Ovary (tissue), 9 donors: ENCODE data around the gene SLC2A14. TPM values are rescaled to one million over a fixed set of nuclear protein-coding genes. Genes with fewer than 3 reads are reported as not detected.
"Not testable (repeated sequence)": the region's sequence is repeated elsewhere in the genome, so short reads cannot be mapped to it uniquely, and the experiment has no call there.

Experiments used
- DNase-seq, 5 donors: peaks; one replicate each; pipeline ENCODE4 v3.0.0-alpha.2; 2019 to 2020
- H3K27ac ChIP-seq, 2 donors: fragments of 200-600 bp; one replicate each; pipeline versions ENCODE4 v1.5.1 to v1.8.0; 2019 to 2022
- H3K27me3 ChIP-seq: fragments of 200-600 bp; one replicate; pipeline ENCODE4 v1.8.0; 2022
- H3K36me3 ChIP-seq: fragments of 200-600 bp; sonication (generic); one replicate; pipeline ENCODE4 v1.5.1; 2019
- H3K4me1 ChIP-seq: one replicate; pipeline ENCODE4 v1.8.1; 2013; ENCODE audit warnings: mild to moderate bottlenecking, moderate library complexity; ENCODE audit not compliant: insufficient read depth
- H3K4me3 ChIP-seq: fragments of 200-600 bp; sonication (generic); one replicate; pipeline ENCODE4 v1.5.1; 2017
- H3K9me3 ChIP-seq, 2 donors: fragments of 200-600 bp in 1 of 2; sonication (generic) in 1 of 2; one replicate each; pipeline versions ENCODE4 v1.5.1 to v1.8.1; 2013 to 2019; ENCODE audit warnings: mild to moderate bottlenecking in 1 of 2, moderate library complexity in 1 of 2
- CTCF ChIP-seq, 3 donors: fragments of 450-650 bp in 2 of 3; fragments of 200-600 bp in 1 of 3; IDR thresholded peaks; one replicate each; pipeline versions ENCODE4 v1.5.1 to v1.8.0; 2016 to 2022; ENCODE audit warnings: antibody characterized with exemption in 3 of 3, mild to moderate bottlenecking in 1 of 3
- EP300 ChIP-seq: sonication (generic); formaldehyde crosslinking; IDR thresholded peaks from one replicate; pipeline ENCODE4 v1.6.1; 2017; ENCODE audit warnings: antibody characterized with exemption
- POLR2A ChIP-seq: fragments of 450-650 bp; IDR thresholded peaks from one replicate; pipeline ENCODE4 v1.6.1; 2017; ENCODE audit warnings: antibody characterized with exemption, mild to moderate bottlenecking, moderate library complexity
- WGBS, 3 donors: extraction: QIAGEN DNeasy Blood & Tissue Kit in 1 of 3; methylation state at CpG; one replicate each; pipeline versions ENCODE4 v1.1.5 to v1.1.7; 2013 to 2017; 5-methylcytosine and 5-hydroxymethylcytosine counted together
- intact Hi-C, 4 donors: fragments of 100-400 bp; cut with DNase I; formaldehyde crosslinking; loops; one replicate each; pipeline versions ENCODE4 v1.11.0 to v1.15.1; 2022 to 2023
- polyA plus RNA-seq, 2 donors: library from polyadenylated mRNA; stranded (reverse); fragments of 200-250 nt in 1 of 2; fragments of 350-450 nt in 1 of 2; fragmentation: Illumina TruSeq in 1 of 2; extraction: RNeasy Lipid Tissue Mini Kit (QIAGEN cat#74804) in 1 of 2; gene quantifications; one replicate each; pipeline ENCODE4 v1.2.3, GENCODE V29; 2013 to 2014
- total RNA-seq, 7 donors: library from RNA; depleted of rRNA in 2 of 7; stranded (reverse); fragments of >200 nt in 2 of 7; fragmentation: NEBNext Ultra II Directional in 3 of 7; extraction: Animal tissue kit (Norgen Biotek cat#: 25700) in 3 of 7; gene quantifications; one replicate each; pipeline versions ENCODE4 v1.1.0 to v1.2.4, GENCODE V29; 2016 to 2023
- donor health status: DM: no; HTN: no; CAD: no; lungs with moderate emphysema.
- donor health status: DM: no; HTN: no; CAD: no.
- donor health status: Bipolar disorder and iron deficiency.
- donor health status: DM: yes; HTN: yes; CAD: no.
- donor health status: DM: no; HTN: no; CAD: no.
- donor health status: DM: yes; HTN: yes; CAD: no.

The SLC2A14 gene
- total and polyA plus RNA-seq, 9 donors, result 0.46 to 12.7 (median 2.2) TPM

- 94 to 95% (median 94%) methylated on average over 6 of the region's 6 CpGs for WGBS, 3 donors
- Histone ChIP-seq H3K4me1 (peaks cover 2% of the 10 kb centered on the region), H3K9me3 (no peaks in the 10 kb centered on the region), H3K4me3 (no peak overlapping the region), H3K36me3 (no peaks in the 10 kb centered on the region), H3K27ac (no peak overlapping the region), H3K27me3 (no peaks in the 10 kb centered on the region)
- TF ChIP-seq POLR2A (no peak), CTCF (IDR thresholded peaks at IDR 0.05) (no peak), EP300 (no peak)
- intact Hi-C loops, result loop anchor here in 1 of 4 donors (5.0 kb wide), 1 partner anchor 141 kb away; no protein-coding TSS in a partner anchor
- no peak for DNase-seq
These were observed 16.2 kb downstream of the SLC2A14 start for GRCh38 chr12:7856516-7856915.

- Histone ChIP-seq H3K27me3 (no peaks in the 10 kb centered on the region), H3K4me3 (no peak overlapping the region), H3K4me1 (no peaks in the 10 kb centered on the region), H3K36me3 (no peaks in the 10 kb centered on the region), H3K9me3 (no peaks in the 10 kb centered on the region), H3K27ac (no peak overlapping the region)
- WGBS, 3 donors, result 67 to 78% (median 68%) methylated on average over 2 of the region's 2 CpGs
- DNase-seq, result no peak
- intact Hi-C loops, result no loop called here
- TF ChIP-seq POLR2A (no peak), EP300 (no peak), CTCF (IDR thresholded peaks at IDR 0.05) (no peak)
These were observed 19.2 kb downstream of the SLC2A14 start for GRCh38 chr12:7853557-7853956.

- H3K4me3 ChIP-seq, H3K27ac ChIP-seq, intact Hi-C loops, DNase-seq, H3K27me3 ChIP-seq, H3K36me3 ChIP-seq, H3K9me3 ChIP-seq, H3K4me1 ChIP-seq: not testable (repeated sequence)
- WGBS, 3 donors, result 51 to 61% (median 60%) methylated on average over 3 of the region's 3 CpGs
These were observed 21.1 kb downstream of the SLC2A14 start for GRCh38 chr12:7851622-7852081.

- H3K9me3 ChIP-seq, intact Hi-C loops, H3K36me3 ChIP-seq, DNase-seq, H3K4me1 ChIP-seq, H3K27me3 ChIP-seq, H3K27ac ChIP-seq, H3K4me3 ChIP-seq: not testable (repeated sequence)
- WGBS, 3 donors, result 95 to 96% (median 96%) methylated on average over 5 of the region's 5 CpGs
These were observed 22.6 kb downstream of the SLC2A14 start for GRCh38 chr12:7850099-7850498.

- H3K27ac ChIP-seq, result not testable (repeated sequence)
- WGBS, 3 donors, result 2 to 10% (median 2%) methylated on average over 2 of the region's 2 CpGs
These were observed 24.7 kb downstream of the SLC2A14 start for GRCh38 chr12:7848098-7848422.

GRCh38 chr12:7847226-7848097, 25.3 kb downstream of the SLC2A14 start:
- H3K27me3 ChIP-seq, intact Hi-C loops, H3K4me1 ChIP-seq, H3K27ac ChIP-seq, DNase-seq, H3K36me3 ChIP-seq, H3K9me3 ChIP-seq, H3K4me3 ChIP-seq: not testable (repeated sequence)
- 9 to 16% (median 13%) methylated on average over 2 to 4 of the region's 4 CpGs for WGBS, 3 donors

More at GRCh38 chr12:7848098-7848422, 24.7 kb downstream of the SLC2A14 start:
- DNase-seq, H3K4me3 ChIP-seq, H3K27me3 ChIP-seq, H3K36me3 ChIP-seq, H3K4me1 ChIP-seq, H3K9me3 ChIP-seq, intact Hi-C loops: not testable (repeated sequence)
